GM13976 (cell line): ENCODE measurements around the gene UGT1A9.
A peak's percentile ranks its signal among the peaks of the same experiment; 100 is the strongest.

Experiments used
- DNase-seq: peaks from one replicate; pipeline ENCODE4 v3.0.0; 2012; ENCODE audit warnings: low spot score
- CTCF ChIP-seq: IDR thresholded peaks from 2 replicates; pipeline ENCODE4 v1.5.1; 2012; ENCODE audit warnings: borderline replicate concordance, mild to moderate bottlenecking; ENCODE audit not compliant: insufficient read depth; ENCODE audit errors: extremely low read depth, missing control alignments, control extremely low read depth
- in situ Hi-C: fragments of 300-500 bp; cut with MboI; formaldehyde crosslinking; loops from one replicate; pipeline ENCODE4 v1.12.0; 2022; ENCODE audit warnings: low sequenced_read_pairs, mixed read lengths, inconsistent platforms; ENCODE audit not compliant: unreplicated experiment

Gene UGT1A9

DNA sequence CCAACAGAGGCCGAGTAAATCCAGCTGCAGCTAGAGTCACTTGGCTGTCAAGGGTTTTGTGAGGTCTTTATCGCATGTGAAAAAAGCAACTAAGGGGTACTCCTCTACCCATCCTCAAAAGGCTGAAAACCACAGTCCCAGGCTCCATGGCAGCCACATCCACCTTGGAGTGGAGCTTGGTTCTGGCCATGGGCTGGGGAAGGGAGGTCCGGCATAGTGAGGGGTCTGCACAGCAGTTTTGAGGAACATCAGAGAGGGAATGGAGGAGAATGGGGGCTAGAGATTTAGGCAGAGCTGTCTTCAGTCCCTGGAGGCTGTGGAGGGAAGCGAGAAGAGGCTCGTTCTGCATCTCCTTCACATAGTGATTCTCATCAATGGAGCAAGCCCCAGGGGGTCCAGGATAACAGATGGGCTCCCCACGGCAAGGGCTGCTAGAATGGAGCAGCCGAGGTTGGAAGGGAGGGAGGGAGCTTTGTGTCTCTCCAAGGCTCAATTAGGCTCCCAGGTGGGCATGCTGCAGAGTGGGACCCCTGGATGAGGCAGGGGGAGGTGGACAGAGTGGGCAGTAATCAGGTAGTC lies 127.5 kb downstream of the UGT1A9 start:
- no peak for DNase-seq
- no peak for TF ChIP-seq CTCF
- in situ Hi-C loops = no loop called here

DNA sequence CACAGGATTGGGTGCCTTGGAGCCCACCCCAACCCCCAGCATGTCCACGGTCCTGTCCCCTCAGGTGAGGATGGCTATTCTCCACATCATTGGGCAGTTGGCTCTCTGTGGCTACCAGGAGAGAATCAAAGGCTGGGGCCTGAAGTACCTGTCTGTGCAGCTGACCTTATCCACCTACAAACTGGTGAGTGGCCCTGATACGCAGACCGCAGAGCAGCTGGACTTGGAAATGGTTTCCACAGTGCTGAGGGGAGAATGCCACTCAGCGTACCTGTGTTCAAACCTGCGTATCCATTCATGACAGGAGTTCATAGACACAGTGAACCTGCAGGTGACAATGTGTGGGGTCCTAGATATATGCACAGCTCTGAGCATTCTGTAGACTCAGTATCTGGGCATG lies 128.0 kb downstream of the UGT1A9 start:
- DNase-seq = no peak
- no peak for TF ChIP-seq CTCF
- in situ Hi-C loops = no loop called here

GRCh38 chr2:233800208-233800607 lies 128.5 kb downstream of the UGT1A9 start:
- in situ Hi-C loops = no loop called here
- no peak for TF ChIP-seq CTCF
- no peak for DNase-seq

GRCh38 chr2:233801357-233802131 lies 129.8 kb downstream of the UGT1A9 start:
- in situ Hi-C loops = no loop called here
- peak; percentile 3 for TF ChIP-seq CTCF
- peak; percentile 41 for DNase-seq

GRCh38 chr2:233802132-233802815 lies 130.6 kb downstream of the UGT1A9 start:
- no peak for DNase-seq
- no peak for TF ChIP-seq CTCF
- in situ Hi-C loops = no loop called here

- TF ChIP-seq CTCF = no peak
- DNase-seq = no peak
- in situ Hi-C loops = no loop called here
Measured at GRCh38 chr2:233803292-233803911, 131.7 kb downstream of the UGT1A9 start.
